Activated naive CD4-positive, alpha-beta T cell (primary cell): ENCODE measurements around the gene XIRP1.

ENCODE experiments used
- DNase-seq, 4 experiments: peaks; one replicate each; lab custom pipeline; 2025; lab: John Stamatoyannopoulos, UW

XIRP1 gene

DNA sequence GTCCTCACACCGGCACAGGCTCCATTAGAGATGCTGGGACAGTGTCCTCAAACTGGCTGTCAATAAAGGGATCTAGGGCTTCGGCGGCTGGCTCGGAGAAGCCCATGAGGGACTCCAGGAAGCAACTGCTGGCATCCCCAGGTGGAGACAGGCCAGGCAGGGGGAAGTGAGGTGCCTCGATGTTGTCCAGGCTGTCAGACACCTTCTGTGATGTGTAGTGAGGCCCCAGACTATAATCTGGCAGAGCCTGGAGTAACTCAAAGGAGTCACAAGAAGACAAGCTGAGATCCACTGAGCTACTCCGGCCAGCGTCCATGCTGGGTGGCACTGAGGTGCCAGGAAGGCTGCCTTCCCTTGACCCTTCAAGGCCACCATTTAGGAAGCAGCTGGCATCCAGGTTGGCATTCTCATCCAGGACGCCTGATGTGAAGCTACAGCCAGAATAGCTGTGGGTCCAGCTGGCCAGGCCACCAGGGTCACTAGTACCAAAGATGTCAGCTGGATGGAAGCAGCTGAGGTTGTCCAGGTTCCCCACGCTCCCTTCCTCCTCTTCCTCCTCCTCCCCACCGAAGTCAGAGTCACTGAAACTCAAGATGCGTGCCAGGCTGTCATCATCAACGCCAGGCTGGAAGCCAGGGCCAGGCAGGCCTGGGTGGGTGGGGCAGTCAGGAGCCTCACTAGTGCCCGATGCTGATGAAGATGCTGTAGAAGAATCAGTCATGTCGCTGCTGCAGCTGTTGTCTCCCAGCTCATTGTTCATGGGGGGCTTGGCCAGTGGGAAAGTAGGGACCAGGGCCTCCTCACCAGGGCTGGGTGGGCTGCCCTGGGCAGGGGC is 49.1 kb downstream of the XIRP1 start:
- DNase-seq: no peak

DNA sequence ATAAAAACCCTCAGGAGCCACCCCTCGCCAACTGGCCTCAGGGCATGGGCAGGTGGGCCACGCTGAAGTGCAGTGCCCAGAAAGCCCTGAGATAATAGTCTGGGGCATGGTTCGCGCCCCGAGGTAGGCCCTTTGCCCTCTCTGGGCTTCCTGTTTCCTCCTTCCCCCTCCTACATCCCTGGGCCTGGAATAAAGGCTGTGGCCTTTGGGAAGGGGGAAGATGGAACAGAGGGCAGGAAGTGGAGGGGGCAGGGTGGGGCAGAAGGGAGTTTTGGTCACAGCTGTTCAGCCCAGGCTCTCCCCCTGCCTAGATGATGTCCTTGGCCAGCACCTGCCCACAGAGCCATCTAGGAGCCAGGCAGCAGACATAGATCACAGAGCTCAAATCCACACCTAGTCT is 50.3 kb downstream of the XIRP1 start:
- DNase-seq: no peak

DNA sequence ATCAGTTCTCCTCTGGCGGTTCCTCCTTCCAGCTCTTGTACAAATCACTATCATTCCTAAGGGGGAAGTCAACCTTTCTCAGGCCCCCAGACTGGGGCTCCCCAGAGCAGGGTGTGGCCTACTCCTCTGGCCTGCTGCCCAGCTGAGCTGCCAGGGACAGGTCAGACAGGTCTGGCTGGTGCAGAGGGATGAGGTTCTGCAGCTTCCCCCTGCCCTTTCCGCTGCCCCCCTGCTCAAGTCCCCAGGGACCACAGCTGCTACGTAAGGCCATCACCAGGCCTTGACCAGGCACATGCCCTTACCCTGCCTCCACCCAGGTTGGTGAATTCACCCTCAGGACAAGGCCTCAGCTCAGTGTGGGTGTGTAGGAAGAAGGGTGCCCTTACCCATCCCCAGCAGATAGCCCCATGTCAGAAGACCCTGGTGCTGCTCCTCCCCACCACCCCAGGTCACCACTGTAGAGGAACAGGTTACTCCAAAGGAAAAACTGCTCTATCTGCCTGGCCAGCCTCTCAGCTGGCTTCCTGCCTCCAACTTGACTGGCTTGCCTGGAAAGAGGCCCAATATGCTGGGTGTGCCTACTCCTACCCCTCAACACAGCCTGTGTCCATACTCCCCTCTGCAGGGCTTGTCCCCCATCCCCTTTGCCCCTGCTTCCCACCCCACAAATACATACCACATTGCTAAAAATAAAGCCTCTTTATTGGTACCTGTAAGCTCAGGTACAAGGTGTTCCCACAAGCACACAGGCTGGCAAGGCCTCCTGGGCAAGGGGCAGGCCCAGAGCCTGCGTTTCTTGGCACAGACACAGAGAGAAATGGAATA is 51.0 kb downstream of the XIRP1 start:
- DNase-seq: no peak

DNA sequence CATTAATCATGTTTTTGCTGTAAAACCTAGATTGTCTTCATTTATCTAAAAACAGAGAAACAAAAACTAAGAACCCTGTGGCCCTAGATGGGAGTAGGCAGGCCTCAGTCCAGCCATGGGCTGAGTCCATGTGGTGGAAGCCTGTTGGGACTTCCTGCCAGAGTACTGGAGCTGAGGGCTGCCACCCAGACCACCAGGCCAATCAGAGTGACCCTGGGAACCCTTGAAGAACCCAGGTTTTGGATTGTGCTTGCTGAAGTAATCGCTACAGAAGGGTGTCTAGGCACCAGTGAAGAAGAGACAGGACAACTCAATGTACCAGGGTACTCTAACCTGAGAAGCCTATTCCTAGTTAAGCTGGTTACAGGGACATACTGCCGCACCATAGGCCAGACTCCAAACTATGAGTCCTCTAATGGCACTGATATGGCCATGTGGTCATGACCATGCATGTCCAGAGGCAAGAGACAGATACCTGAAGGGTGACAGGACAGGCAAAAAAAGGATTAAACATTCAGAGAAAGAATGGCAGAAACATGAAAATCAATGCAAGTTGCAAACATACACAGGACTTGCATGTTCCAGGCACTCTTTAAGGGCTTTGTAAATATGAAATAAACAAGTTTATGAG is 51.9 kb downstream of the XIRP1 start:
- no peak for DNase-seq

DNA sequence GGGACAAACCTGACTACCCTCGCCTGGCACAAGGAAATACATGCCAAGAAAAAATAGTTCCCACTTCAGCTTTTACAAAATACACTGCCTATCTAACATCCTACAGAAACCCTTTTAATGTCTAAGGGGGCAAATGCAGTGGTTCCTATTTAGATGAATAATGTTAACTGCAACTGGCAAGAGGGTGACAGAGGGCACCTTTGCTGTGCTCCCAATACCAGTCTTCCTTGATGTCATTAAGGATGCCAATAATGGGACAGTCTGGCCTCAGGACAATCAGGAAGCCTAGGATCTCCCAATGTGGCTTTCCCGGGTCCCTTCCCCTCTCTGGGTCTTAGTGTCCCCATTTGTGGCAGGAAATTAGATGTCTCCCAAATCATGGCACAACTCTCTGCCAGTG is 53.0 kb downstream of the XIRP1 start:
- no peak for DNase-seq

DNA sequence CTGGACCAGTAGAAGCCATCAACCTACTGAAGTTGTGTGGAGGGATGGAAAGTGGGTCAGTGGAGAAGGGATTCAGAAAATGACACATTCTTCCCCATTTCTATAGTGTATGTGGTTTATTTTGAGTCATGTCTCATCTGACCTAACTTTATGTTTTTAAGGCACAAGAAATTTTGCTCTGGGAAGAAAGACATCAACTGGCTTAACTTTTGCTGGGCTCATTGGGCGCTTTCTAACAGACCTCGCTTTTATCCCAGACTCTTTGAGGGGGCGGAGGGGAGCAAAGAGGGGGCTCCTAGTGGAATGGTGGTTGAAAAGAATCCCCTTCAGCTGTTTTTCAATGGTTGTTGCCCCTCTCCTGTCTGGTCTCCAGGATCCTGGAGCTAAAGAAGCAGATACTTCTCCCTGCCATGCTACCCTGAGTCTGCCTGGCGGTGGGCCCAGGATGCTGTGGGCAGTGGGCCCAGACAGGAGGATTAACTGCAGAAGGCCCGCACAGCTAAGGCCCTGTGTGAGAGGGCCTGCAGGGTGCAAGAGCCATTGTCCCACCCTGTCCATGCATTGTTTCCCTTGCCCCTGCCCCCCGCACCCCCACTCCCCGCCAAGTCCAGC is 53.5 kb downstream of the XIRP1 start:
- no peak for DNase-seq

DNA sequence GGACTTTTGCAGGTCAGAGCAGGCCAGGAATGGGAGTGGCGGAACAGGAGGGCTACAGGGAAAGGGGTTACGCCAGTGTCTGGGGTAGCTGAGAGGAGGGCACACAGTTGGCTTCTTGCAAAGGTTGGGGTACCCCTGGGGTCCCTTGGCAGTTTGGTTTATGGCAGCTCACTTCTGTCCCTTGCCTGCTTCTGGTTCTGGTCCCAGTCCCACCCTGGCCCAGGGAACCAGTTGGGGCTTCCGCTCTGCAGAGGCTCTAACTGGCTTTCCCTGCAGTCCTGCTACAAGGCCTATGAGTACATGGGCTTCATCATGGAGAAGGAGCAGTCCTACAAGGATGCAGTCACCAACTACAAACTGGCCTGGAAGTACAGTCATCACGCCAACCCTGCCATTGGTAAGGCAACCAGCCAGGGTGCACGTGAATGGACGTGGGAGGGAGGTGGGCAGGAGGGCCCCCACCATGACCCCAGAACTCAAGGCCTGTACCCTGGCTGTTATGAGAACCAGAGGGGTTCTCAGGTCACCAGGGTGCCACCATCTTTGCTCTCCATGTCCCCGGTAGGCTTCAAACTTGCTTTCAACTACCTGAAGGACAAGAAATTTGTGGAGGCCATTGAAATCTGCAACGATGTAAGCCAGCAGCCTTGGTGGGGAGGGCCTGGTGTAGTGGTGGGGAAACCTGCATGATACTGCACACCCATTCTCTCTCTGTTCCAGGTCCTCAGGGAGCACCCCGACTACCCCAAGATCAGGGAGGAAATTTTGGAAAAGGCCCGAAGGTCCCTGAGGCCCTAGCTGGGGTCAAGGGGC is 54.2 kb downstream of the XIRP1 start:
- no peak for DNase-seq

DNA sequence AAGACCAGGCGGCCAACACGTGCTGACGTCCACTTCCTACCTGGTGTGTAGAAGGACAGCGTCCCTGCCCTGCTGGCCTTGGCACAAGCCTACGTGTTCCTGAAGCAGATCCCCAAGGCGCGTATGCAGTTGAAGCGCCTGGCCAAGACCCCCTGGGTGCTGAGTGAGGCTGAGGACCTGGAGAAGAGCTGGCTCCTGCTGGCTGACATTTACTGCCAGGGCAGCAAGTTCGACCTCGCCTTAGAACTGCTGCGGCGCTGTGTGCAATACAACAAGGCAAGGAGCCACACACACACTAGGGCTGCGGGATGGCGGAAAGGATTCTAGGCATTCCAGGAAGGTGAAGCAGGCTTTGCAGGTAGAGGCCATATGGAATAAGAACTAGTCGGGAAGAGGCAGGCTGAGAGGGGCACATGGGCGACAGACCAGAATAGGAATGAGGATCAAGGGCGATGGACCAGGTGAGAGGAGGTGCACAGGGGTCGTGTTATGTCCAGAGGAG is 54.9 kb downstream of the XIRP1 start:
- no peak for DNase-seq

DNA sequence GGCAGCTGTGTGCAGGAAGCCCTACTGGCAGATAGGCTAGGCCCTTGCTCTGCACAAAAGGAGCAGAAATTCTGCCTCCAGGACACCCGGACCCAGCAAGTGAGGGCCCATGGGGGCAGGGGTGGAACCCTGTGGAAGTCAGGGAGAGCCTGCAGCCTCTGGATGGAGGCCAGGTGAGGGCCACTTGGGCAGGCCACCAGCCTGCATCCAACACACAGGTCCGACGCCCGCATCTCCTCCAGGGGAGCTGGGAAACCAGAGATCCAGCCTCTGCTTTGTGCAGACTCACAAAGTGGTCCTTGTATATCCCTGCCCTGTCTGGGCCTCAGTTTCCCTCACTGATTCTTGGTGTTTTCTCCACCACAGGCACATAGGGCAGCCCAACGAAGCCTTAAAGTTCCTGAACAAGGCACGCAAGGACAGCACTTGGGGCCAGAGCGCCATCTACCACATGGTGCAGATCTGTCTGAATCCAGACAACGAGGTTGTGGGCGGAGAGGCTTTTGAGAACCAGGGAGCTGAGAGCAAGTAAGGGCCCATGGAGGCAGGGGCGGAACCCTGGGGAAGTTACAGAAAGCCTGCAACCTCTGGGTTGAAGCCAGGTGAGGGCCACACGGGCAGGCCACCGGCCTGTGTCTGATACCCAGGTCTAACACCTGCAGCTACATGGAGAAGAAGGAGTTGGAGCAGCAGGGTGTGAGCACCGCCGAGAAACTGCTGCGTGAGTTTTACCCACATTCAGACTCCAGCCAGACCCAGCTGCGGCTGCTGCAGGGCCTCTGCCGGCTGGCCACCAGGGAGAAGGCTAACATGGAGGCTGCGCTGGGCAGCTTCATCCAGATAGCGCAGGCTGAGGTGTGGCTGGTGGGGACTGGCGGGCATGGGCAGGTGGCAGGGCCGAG is 55.6 kb downstream of the XIRP1 start:
- DNase-seq: no peak

DNA sequence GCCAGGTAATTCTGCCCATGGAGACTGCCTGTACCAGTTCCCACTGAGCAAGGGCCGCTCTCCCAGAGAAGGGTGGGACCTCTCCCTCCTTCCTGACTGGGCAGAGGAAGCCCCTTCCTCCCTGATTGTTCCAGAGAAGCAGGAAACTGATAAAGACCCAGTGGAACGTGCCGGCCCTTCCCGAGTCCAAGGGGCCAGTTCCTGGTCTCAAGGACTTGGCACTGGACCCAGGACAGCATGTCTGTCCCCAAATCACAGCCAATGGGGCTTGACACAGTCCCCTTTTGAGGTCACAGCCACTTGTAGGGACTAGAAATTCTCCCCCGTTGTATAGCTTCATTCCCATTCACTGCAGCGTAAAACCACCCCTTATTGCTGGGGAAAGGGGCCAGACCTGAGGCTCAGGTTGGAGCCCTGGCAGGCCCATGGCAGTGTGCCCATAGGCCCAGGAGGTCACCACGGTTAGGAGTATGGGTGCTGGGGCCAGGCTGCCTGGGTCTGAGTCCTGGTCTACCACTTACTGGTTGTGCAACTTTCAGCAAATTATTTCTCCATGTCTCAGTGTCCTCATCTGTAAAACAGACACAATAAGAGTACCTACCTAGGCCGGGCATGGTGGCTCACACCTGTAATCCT is 57.1 kb downstream of the XIRP1 start:
- DNase-seq: no peak

DNA sequence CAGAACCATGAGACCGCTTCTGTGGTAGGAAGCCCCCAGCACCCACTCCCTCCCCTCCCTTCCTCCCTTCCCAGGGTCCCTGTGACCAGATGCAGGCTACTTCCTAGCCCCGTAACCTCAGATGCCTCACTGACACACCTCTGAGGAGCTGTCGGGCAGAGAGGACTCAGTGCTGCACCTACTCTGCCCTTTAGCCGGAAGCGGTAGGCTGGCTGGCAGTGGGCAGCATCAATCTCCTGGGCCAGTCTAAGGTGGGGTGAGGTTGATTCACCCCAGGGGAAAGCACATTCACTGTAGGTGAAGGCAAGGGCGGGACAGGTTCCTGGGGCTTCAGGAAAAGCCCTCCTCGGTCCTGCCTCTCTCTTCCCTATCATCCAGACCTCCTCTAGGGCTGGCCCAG is 58.1 kb downstream of the XIRP1 start:
- DNase-seq: no peak

DNA sequence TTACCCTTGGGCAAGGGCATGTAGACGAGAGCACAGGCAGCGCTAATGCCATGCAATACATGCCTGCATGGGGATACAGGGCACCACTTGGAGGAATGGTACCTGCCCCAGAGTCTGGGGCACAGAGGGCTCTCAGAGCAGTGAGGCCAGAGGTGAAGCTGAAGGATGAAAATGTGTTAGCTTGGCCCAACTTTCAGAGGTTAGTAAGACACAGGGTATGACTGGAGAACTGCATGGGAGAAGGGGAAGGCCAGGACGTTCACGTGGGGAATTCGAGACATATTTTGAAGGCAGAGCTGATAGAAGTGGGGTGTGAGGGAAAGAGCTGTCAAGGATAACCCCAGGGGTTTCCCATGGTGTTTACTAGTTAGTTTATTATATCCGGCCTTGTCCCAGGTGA is 58.6 kb downstream of the XIRP1 start:
- DNase-seq: no peak
